ENCODE data around the gene TPK1.
"Not testable (repeated sequence)": the region's sequence is repeated elsewhere in the genome, so short reads cannot be mapped to it uniquely, and the experiment has no call there.

TPK1 gene

DNA sequence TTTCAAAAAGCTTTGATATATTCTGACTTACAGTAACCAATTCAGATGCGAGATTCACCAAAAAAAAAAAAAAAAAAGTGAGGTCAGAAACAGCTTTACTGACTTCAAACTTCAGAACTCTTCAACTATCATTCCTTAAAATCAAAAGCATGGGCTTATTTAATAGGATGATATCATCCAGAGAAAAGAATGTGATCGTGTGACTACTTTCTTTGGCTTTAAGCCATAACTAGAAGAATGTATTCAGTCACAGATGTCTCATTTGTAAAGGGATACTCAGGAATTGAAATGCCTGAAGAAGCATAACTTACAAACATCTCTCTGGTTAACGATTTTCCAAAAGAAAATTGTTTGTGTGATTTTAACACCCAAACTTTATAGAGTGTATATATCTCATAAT is 11.5 kb downstream of the TPK1 start:
- in situ Hi-C loops (cut with HindIII; ENCODE audit: low sequenced_read_pairs), result no loop called here

GRCh38 chr7:144822223-144822622 is 13.6 kb downstream of the TPK1 start:
- in situ Hi-C loops (cut with HindIII; ENCODE audit: low sequenced_read_pairs), result no loop called here

DNA sequence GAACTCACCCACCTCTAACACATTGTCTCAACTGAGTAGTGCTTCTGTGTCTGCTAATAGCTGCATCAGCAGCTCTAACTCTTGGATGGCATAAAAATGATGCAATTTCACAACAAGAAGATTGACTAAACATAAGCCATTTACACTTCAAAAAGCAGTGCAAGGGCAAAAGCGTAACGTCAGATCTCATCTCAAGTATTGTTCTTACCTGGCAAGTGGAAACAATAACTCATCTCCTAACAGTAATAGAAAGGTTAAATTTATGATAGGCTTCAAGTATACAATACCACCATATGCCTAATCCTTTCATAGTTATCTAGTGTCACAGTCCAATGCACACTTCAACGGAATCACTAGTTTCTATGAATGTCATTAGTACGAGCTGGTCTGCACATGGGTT is 14.8 kb downstream of the TPK1 start:
- in situ Hi-C loops (cut with HindIII; ENCODE audit: low sequenced_read_pairs), result no loop called here

GRCh38 chr7:144820552-144820951 is 15.3 kb downstream of the TPK1 start:
- in situ Hi-C loops (cut with HindIII; ENCODE audit: low sequenced_read_pairs), result no loop called here

DNA sequence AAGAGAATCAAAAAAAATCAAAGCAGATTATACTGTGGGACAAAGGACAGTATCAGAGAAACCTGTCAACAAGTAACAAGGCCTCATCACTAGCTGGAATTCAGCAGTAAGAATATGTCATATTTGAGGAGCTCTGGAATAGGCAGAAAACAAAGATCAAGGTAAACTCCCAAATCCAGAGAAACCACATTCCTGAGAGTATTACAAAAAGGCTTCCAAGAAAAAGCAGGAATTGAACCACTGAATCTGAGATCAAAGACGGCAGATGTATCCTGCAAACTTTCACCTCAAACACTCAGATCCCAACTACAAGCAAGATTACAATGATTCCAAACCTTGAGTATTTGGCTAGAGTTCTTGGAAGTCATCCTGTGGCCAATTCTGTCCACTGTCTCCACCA is 16.3 kb downstream of the TPK1 start:
- in situ Hi-C loops (cut with HindIII; ENCODE audit: low sequenced_read_pairs), result no loop called here

- in situ Hi-C loops (cut with HindIII; ENCODE audit: low sequenced_read_pairs), result no loop called here
Observed at GRCh38 chr7:144818511-144818910, 17.3 kb downstream of the TPK1 start.

- in situ Hi-C loops (cut with HindIII; ENCODE audit: low sequenced_read_pairs), result no loop called here
Observed at GRCh38 chr7:144817001-144817400, 18.9 kb downstream of the TPK1 start.

DNA sequence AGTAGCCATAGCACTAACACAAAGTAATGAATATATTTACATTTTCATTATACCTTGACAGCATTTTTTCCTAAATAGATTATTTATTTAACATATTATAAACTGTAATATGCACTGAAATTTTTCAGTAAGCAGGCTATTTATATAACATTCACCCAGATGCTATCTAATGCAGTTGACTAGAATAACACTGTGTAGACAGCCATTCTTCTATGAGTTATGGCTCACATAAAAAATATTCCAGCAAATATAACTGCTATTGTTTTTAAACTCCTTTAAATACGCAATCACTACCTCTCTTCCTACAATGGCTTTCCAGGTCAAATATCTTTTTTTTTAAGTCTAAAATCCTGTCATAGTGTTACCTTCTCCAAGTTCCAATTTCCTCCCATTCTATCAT is 21.6 kb downstream of the TPK1 start:
- in situ Hi-C loops (cut with HindIII; ENCODE audit: low sequenced_read_pairs), result no loop called here

- in situ Hi-C loops (cut with HindIII; ENCODE audit: low sequenced_read_pairs), result no loop called here
Observed at GRCh38 chr7:144812379-144813283, 23.2 kb downstream of the TPK1 start.

DNA sequence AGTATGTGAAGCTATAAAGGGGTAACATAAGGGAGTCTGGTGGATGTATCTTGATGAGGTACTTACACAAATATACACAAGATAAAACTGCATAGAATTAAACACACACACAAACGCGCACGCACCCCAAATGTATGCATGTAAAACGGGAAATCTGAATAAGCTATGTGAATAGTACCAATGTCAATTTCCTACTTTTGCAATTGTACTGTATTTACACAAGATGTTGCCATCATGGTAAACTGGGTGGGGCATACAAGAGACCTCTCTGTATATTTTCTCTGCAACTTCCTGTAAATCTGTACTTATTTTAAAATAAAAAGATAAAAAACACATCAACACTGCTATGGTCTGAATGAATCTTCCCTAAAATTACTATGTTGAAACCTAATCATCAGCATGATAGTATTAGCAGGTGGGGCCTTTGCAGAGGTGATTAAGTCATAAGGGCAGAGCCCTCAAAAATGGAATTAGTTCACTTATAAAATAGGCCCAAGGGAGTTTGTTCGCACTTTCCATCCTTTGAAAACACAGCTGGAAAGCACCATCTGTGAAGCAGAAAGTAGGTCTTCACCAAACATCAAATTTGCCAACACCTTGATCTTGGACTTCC is 30.1 kb downstream of the TPK1 start:
- in situ Hi-C loops (cut with HindIII; ENCODE audit: low sequenced_read_pairs), result no loop called here

- in situ Hi-C loops (cut with HindIII; ENCODE audit: low sequenced_read_pairs), result not testable (repeated sequence)
Observed at GRCh38 chr7:144800678-144801436, 35.0 kb downstream of the TPK1 start.

- in situ Hi-C loops (cut with HindIII; ENCODE audit: low sequenced_read_pairs), result no loop called here
Observed at GRCh38 chr7:144796919-144797318, 38.9 kb downstream of the TPK1 start.

DNA sequence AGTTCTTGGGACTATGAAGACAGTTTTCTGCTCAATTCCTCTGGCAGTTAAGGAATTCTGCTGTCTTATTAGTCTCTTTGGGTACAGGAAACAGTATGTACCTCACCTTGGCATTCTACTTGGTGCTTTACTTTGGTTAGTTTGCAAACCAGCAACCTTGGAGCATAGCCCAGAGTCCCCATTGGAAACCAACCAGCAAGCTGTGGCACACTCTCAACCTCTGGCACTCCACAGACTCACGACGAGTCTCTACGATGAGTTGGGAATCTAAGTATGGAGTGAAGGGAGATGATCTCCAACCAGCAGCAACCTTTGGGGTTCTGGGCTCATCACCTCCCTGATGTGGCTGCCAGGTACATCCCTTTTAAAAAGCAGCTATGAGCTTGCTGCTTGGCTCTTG is 43.8 kb downstream of the TPK1 start:
- in situ Hi-C loops (cut with HindIII; ENCODE audit: low sequenced_read_pairs), result no loop called here

DNA sequence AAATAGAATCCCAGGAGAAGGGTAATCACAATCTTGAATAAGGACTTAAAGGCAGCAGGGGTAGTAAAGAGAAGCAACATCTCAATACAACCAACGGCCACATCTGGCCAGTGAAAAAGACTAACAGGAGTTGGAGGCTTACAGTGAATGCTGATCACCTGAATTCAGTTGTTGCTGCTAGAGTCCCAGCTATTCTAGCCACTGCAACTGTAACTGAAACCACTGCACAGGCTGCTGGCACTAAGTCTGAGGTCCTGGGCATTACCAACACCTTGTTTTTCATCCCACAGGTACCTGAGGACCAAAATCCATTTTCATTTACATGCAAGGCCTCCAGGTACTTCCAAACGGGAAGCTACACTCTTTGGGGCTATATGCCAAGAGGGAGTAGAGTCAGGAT is 44.4 kb downstream of the TPK1 start:
- in situ Hi-C loops (cut with HindIII; ENCODE audit: low sequenced_read_pairs), result no loop called here

- in situ Hi-C loops (cut with HindIII; ENCODE audit: low sequenced_read_pairs), result no loop called here
Observed at GRCh38 chr7:144787127-144787526, 48.7 kb downstream of the TPK1 start.

DNA sequence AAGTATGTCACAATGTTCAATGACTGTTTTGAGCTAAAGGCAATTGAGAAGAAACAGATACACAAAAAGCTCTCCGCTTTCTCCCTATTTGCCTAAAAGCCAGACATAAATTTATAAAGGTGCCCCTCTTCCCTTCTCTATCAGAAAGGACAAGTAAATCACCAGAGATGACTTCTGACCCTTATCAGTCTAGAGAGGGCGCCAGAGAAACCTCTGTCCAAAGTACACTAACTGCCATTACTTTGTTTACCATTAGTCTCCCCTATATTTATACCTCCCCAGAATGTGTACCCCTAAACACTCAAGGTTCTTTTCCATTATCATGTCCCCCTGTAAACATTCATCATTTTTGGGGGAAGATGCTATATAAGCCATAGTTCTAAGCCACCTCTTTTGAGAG is 49.3 kb downstream of the TPK1 start:
- in situ Hi-C loops (cut with HindIII; ENCODE audit: low sequenced_read_pairs), result no loop called here

GRCh38 chr7:144786079-144786478 is 49.8 kb downstream of the TPK1 start:
- in situ Hi-C loops (cut with HindIII; ENCODE audit: low sequenced_read_pairs), result no loop called here

GRCh38 chr7:144785521-144785920 is 50.3 kb downstream of the TPK1 start:
- in situ Hi-C loops (cut with HindIII; ENCODE audit: low sequenced_read_pairs), result no loop called here

DNA sequence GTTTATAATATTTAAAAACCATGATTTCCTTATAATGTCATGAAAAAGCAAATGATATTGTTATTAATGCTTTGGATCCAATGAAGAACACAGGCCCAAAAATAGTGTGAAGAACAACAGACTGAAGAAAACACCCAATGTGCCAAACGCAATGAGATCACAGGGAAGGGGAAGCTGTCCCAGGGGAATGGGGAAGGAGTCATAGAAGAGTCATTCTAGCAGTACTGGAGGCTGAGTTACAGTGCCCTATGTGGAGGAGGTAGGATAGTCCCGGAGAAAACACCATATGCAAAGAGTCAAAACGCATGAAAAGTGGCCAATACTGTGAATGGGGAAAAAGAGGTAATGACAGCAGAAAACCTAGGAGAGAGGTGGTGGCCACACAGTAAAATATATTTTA is 50.9 kb downstream of the TPK1 start:
- in situ Hi-C loops (cut with HindIII; ENCODE audit: low sequenced_read_pairs), result no loop called here

DNA sequence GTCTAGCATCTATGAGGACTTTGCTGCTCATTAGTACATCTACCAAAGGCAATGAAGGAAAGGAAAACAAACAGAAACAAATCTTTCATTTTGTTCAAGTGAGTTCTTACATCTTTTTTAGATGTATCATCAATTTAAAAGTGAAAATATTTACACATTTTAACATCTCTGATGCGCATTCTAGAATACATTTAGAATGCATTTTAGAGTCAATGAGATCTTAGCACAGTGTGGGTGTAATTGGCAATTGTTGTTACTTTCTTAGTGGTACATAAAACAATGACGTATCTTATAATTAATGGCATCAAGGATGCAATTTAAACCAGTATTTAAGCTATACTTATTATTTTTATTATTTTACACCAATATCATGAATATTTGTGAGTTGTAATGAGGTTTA is 51.4 kb downstream of the TPK1 start:
- in situ Hi-C loops (cut with HindIII; ENCODE audit: low sequenced_read_pairs), result no loop called here

GRCh38 chr7:144782883-144783282 is 53.0 kb downstream of the TPK1 start:
- in situ Hi-C loops (cut with HindIII; ENCODE audit: low sequenced_read_pairs), result no loop called here
